ENCODE data around the gene INPP5A. TPM values are rescaled to one million over a fixed set of nuclear protein-coding genes. Genes with fewer than 3 reads are reported as not detected.

INPP5A gene
- total and polyA plus RNA-seq, 9 of the 15 experiments (the other 6 are each of a cell fraction or from before 2014, with no cell fraction given) = 0.66 to 11.6 (median 7.7) TPM

DNA sequence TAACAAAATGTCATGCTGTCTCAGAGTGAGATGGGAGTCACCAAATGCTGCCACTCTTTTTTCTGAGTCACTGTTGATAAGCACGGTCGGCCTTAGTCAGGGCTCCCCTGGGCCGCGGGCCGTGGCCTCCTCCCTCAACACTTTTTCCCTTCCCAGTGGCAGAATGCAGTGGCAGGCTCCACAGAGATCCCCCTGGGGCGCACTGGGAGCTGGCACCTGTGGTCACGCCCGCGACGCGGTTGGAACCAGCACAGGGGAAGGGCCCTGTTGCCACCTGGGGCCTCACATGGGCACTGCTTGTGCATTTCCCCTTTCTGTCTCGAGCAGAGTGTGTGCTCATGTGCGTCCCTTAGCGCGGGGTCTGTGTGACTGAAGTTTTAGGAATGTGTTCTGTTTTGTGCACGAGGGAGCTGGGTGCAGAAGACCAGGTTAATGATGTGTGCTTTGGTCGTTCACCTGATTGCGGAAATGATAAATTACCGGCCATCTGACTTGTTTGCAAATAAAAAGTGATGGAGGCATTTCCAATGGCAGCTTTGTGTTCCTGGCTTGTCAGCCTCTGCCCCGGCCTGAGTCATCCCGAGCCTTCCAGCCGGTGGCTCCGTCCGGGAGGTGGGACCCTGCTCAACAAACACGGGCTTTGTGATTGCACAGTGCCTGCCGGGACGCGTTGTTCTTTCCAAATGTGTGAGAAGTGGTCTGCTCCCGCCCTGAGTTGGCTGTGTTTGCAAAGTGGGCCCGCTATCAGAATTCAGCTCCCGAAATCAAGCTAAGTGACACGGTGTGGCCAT lies 147.7 kb downstream of the INPP5A start (continued):
- TF ChIP-seq BACH1 (tag; IDR thresholded peaks at IDR 0.05) (peak; percentile 46; the same call in 1 of the 2 replicates), ZNF311 (CRISPR knock-in tag; IDR thresholded peaks at IDR 0.05) (peak; percentile 31; the same call in 1 of the 2 replicates), SMARCA4 (IDR thresholded peaks at IDR 0.05) (peak; percentile 72), NR4A1 (CRISPR knock-in tag; IDR thresholded peaks at IDR 0.05) (no peak), NR4A1 (tag; IDR thresholded peaks at IDR 0.05) (peak; percentile 27; the same call in 1 of the 2 replicates), POLR2G (IDR thresholded peaks at IDR 0.05; ENCODE audit: low read depth, low read length) (peak; percentile 36; the same call in 1 of the 2 replicates), ZNF175 (CRISPR knock-in tag; IDR thresholded peaks at IDR 0.05; ENCODE audit: low read depth) (0 out of 2 replicates have a peak, but pooled peaks have one; percentile 7), ZNF436 (CRISPR knock-in tag; IDR thresholded peaks at IDR 0.05) (no peak), JUND (IDR thresholded peaks at IDR 0.05; ENCODE audit: borderline replicate concordance, low read depth, low read length) (peak; percentile 80), JUND (tag; IDR thresholded peaks at IDR 0.05; ENCODE audit: borderline replicate concordance, low read depth, low read length) (peak; percentile 65; the same call in 2 of the 3 replicates), C11orf30 (IDR thresholded peaks at IDR 0.05; ENCODE audit: low read depth) (peak; percentile 64), MEIS2 (IDR thresholded peaks at IDR 0.05; ENCODE audit: partially characterized antibody) (peak; percentile 2), MAFG (tag; conservative IDR thresholded peaks at IDR 0.05) (peak; percentile 60; the same call in 1 of the 2 replicates), CBX2 (IDR thresholded peaks at IDR 0.05; ENCODE audit: insufficient read depth, low read length, poor library complexity, severe bottlenecking) (no peak), SMARCE1 (IDR thresholded peaks at IDR 0.05) (peak; percentile 76), NFE2 (IDR thresholded peaks at IDR 0.05; ENCODE audit: low read depth) (peak; percentile 78), ATF1 (CRISPR knock-in tag; IDR thresholded peaks at IDR 0.05) (no peak), ATF1 (tag; IDR thresholded peaks at IDR 0.05) (0 out of 2 replicates have a peak, but pooled peaks have one; percentile 22), NBN (IDR thresholded peaks at IDR 0.05; ENCODE audit: low read depth) (no peak)
- TF ChIP-seq, protein P1, sequence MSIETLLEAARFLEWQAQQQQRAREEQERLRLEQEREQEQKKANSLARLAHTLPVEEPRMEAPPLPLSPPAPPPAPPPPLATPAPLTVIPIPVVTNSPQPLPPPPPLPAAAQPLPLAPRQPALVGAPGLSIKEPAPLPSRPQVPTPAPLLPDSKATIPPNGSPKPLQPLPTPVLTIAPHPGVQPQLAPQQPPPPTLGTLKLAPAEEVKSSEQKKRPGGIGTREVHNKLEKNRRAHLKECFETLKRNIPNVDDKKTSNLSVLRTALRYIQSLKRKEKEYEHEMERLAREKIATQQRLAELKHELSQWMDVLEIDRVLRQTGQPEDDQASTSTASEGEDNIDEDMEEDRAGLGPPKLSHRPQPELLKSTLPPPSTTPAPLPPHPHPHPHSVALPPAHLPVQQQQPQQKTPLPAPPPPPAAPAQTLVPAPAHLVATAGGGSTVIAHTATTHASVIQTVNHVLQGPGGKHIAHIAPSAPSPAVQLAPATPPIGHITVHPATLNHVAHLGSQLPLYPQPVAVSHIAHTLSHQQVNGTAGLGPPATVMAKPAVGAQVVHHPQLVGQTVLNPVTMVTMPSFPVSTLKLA (conservative IDR thresholded peaks at IDR 0.05) = 0 out of 4 replicates have a peak, but pooled peaks of 1 of the 2 experiments have one; percentile 40
- TF ChIP-seq, protein P2, sequence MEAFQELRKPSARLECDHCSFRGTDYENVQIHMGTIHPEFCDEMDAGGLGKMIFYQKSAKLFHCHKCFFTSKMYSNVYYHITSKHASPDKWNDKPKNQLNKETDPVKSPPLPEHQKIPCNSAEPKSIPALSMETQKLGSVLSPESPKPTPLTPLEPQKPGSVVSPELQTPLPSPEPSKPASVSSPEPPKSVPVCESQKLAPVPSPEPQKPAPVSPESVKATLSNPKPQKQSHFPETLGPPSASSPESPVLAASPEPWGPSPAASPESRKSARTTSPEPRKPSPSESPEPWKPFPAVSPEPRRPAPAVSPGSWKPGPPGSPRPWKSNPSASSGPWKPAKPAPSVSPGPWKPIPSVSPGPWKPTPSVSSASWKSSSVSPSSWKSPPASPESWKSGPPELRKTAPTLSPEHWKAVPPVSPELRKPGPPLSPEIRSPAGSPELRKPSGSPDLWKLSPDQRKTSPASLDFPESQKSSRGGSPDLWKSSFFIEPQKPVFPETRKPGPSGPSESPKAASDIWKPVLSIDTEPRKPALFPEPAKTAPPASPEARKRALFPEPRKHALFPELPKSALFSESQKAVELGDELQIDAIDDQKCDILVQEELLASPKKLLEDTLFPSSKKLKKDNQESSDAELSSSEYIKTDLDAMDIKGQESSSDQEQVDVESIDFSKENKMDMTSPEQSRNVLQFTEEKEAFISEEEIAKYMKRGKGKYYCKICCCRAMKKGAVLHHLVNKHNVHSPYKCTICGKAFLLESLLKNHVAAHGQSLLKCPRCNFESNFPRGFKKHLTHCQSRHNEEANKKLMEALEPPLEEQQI (IDR thresholded peaks at IDR 0.05) = no peak
- TF ChIP-seq, protein P3, sequence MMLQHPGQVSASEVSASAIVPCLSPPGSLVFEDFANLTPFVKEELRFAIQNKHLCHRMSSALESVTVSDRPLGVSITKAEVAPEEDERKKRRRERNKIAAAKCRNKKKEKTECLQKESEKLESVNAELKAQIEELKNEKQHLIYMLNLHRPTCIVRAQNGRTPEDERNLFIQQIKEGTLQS (IDR thresholded peaks at IDR 0.05) = peak; percentile 56
- TF ChIP-seq, protein P3 (CRISPR knock-in tag; conservative IDR thresholded peaks at IDR 0.05) = no peak
- TF ChIP-seq, protein P4, sequence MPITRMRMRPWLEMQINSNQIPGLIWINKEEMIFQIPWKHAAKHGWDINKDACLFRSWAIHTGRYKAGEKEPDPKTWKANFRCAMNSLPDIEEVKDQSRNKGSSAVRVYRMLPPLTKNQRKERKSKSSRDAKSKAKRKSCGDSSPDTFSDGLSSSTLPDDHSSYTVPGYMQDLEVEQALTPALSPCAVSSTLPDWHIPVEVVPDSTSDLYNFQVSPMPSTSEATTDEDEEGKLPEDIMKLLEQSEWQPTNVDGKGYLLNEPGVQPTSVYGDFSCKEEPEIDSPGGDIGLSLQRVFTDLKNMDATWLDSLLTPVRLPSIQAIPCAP (CRISPR knock-in tag; IDR thresholded peaks at IDR 0.05; ENCODE audit: borderline replicate concordance) = no peak

Measured in K562 (cell line).